Limb (tissue), 2 donors: ENCODE results near the gene ITPKB.
"Not testable (repeated sequence)": the region's sequence is repeated elsewhere in the genome, so short reads cannot be mapped to it uniquely, and the experiment has no call there.

Source experiments
- DNase-seq, 2 donors: peaks; one replicate each; pipeline ENCODE4 v3.0.0-alpha.2; 2016; ENCODE audit errors: extremely low spot score in 2 of 2

The ITPKB gene

GRCh38 chr1:226652613-226653012 is 86.5 kb downstream of the ITPKB start:
- DNase-seq = no peak

DNA sequence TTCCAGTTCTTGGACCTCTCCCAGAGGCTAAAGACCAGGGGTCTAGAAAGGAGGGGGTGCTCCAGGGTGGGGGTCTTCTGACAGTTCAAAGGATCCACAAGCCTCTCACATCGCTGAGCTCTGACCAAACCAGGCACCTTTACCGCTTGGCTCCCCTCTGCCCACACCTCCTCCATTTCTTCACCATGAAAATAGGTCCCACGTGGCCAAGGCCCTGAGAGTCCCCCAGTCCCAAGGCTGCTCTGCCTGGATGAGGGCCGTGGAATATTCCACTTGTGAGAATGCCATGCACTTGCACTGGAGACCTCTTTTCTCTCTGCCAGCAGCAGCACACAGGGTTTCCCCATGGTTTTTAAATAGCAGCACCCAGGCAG is 87.4 kb downstream of the ITPKB start:
- no peak for DNase-seq

- no peak for DNase-seq
These were observed 87.9 kb downstream of the ITPKB start for GRCh38 chr1:226651041-226651731.

DNA sequence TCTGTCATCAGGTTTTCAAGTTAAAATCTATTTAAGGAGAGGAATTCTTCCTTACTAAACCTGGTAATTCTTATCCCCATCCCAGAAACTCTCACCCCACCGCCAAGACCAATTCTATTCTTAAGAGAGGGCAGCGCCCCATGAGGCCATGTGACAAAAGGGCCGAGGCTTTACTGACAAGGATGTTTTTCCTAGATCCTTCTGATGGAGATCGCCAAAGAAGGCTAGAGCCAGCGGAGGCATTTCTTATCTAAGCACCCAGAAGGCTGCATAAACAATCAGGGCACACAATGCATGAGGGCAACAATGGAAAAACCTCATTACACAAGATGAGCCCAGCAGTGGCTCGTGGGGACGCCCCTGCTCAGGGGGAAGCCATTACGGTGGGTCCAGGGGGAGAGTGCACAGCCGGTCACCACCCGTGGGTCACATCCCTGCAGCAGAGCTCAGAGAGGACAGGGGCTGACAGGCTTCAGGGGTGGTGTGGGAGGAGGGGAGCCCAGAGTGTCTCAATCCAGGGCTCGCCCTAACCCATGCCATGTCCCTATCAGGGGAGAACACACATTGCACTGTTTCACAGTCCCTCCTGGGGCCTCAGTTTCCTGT is 88.7 kb downstream of the ITPKB start:
- no peak for DNase-seq

- DNase-seq = no peak
These were observed 89.3 kb downstream of the ITPKB start for GRCh38 chr1:226649780-226650179.

GRCh38 chr1:226649244-226649643 is 89.8 kb downstream of the ITPKB start:
- DNase-seq = no peak

- DNase-seq = no peak
These were observed 90.7 kb downstream of the ITPKB start for GRCh38 chr1:226648421-226648820.

GRCh38 chr1:226647719-226648118 is 91.4 kb downstream of the ITPKB start:
- DNase-seq = no peak

GRCh38 chr1:226646870-226647449 is 92.1 kb downstream of the ITPKB start:
- no peak for DNase-seq

GRCh38 chr1:226646026-226646869 is 92.8 kb downstream of the ITPKB start:
- DNase-seq = no peak

DNA sequence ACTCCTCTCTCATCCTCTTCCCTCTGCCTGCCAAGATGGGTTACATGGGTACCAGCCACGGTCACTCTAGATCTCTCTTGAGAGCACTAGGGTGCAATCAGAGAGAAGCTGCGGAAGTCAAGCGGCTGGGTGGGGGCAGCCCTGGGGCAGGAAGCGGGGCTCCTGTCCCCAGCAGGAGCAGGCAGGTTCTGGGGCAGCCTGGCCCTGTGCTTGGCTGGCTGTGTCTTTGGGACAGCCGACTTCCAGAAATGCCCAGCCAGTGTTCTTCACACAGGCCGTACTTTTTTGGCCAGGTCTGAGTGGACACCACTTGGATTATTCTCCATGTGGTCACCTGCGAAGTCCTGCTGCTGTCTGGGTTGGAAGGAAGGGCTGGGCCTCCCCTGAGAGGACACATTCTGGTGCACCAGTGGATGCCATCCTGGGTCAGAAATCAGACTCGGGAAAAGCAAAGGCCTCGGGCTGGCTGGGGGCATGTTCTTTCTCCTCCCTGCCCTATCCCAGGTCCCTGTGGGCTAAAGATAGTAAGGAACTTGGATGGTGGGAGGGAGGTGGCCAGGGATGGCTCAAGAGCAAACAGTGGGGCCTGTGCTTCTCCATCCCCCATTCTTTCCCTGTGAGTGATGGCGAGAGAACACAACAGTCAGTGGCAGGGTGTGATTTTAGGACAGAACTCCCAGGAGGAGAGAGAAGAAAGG is 93.7 kb downstream of the ITPKB start:
- DNase-seq = no peak

DNA sequence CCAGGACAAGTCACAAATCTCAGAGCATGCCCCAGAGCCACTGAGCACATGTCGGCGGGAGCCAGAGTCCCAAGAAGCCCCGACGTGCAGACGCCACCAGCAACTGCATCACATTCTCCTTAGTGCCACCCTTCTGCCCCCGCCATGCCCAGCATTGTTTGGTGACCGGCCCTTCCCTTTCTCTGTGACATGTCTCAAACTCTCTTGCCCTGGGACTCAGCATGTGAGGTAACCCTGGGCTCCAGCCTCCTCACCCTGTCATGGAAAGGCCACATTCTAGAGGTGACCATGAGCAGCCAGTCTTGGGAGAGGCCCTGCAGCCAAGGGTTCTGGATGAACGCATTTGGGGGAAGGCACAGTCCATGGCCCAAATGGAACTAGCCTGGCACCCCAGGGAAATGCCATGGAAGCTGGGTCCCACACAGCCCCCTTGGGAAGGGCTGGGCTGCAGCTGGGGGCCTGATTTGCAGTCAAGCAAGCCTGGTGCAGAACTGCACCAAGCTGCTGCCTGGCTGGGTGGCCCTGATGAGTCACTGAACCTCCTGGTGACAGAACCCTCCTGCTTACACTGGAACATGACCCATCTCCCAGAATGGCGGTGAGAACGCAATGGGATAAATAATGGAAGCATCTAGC is 94.4 kb downstream of the ITPKB start:
- no peak for DNase-seq

DNA sequence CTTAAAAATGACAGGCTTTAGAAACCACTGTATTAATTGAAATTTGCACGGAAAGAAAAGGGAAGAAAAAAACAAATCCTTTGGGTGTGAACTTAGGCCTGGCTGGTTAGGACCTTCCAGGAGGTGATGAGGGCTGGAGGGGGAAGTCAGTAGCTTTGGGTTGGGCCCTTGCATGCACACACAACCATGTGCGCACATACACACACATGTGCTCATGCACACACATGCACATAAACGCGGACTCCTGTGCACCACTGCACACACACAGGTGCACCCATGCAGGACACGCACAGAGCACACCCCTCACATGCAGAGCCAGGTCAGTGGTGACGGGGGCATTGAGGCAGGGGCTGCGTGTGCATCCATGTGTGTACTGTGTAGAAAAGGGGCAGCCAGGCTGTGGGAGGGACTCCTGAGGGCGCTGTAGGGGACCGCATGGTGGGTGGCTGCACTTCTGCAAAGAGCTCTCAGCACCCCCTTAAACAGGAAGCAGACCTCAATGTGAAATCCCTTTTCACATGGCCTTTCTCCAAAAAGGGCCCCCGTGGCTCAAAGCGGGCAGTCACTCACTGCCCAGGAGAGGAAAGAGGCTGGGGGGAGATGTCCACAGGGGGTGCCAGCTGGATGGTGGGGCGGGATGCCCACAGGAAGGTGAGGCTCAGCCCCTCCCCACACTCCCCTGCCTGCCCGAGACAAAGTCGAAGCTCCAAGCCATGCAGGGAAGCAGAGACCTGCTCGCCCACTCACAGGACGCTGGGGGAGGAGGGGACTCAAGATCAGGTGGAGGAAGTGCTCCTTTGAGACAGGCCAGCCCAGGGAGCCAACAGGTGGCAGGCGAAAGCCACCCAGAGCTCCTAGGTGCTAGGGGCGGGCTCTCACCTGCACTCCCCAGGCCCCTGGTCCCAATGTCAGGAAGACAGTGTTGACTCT is 95.2 kb downstream of the ITPKB start:
- no peak for DNase-seq

GRCh38 chr1:226643177-226643576 is 95.9 kb downstream of the ITPKB start:
- no peak for DNase-seq

DNA sequence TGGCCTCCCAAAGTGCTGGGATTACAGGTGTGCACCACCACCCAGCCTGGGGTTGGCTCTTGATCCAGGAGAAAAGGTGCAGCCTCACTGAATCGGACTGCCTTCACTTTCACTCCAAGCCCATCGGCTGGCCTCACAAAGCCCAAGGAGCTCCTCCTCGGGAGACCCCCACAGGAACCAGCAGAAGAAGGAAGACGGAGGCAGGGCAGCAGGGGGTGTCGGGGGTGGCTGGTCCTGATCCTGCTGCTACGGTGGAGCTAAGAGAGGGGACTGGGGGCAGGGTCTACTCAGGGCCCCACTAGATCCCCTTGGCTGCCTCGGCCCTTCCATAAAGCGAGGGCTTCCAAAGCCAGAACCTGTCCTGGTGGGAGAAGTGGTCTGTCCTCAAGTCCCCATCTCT is 96.7 kb downstream of the ITPKB start:
- DNase-seq = no peak

- DNase-seq = no peak
These were observed 97.3 kb downstream of the ITPKB start for GRCh38 chr1:226641671-226642231.

GRCh38 chr1:226640321-226641136 is 98.6 kb downstream of the ITPKB start:
- DNase-seq = no peak

DNA sequence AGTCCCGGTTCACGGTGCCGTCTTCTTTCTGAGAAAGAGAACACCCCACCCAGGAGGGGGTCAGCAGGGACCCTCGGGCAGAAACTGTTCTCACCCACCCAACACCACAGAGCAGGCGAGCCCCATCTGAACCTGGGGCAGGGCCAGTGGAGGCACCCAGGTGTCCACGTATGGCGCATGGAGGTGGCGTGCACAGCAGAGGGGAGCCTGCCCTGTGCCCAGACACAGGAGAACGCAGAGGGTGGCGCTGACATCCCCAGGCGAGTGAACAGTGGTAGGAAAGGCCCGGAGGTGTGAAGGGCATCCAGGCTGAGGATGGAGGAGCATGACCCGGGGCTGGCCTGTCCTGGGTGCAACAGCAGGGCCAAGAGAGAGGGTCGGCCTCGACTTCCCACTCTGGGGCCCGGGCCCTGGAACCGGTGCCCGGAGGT is 99.4 kb downstream of the ITPKB start:
- DNase-seq = no peak

DNA sequence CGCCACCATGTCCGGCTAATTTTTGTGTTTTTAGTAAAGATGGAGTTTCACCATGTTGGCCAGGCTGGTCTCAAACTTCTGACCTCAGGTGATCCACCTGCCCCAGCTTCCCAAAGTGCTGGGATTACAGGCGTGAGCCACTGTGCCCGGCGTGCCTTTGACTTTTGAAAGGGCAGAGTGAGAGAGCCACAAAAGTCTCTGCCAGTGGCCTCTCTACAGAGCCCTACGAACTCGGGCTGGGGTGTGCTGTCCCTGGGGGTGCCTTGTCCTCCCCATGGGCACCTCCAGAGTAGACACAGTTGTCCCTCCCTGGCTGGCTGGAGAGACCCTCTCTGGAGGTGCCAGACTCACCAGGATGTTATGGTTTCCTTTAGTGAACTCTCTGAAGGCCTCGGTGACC is 99.9 kb downstream of the ITPKB start:
- not testable (repeated sequence) for DNase-seq
